Gastroesophageal sphincter (tissue), 3 donors: Measurements from ENCODE around the gene CNTRL.

Experiments used
- EP300 ChIP-seq: sonication (generic); formaldehyde crosslinking; IDR thresholded peaks from one replicate; pipeline ENCODE4 v1.6.1; 2017; ENCODE audit warnings: antibody characterized with exemption, mild to moderate bottlenecking
- POLR2A ChIP-seq, 2 donors: fragments of 450-650 bp; IDR thresholded peaks; one replicate each; pipeline ENCODE4 v1.6.1; 2017; ENCODE audit warnings: antibody characterized with exemption in 2 of 2, mild to moderate bottlenecking in 2 of 2, moderate library complexity in 1 of 2
- POLR2AphosphoS5 ChIP-seq: sonication (generic); formaldehyde crosslinking; IDR thresholded peaks from one replicate; pipeline ENCODE4 v1.6.1; 2017; ENCODE audit warnings: antibody characterized with exemption
- TF ChIP-seq, protein P1 (sequence below), 4 experiments: fragments of 200-600 bp in 2 of 4; fragments of 450-650 bp in 2 of 4; sonication (generic) in 1 of 4; IDR thresholded peaks; one replicate each; pipeline ENCODE4 v1.5.1; 2017 to 2019; ENCODE audit warnings: antibody characterized with exemption in 4 of 4, mild to moderate bottlenecking in 2 of 4, moderate library complexity in 2 of 4

DNA sequence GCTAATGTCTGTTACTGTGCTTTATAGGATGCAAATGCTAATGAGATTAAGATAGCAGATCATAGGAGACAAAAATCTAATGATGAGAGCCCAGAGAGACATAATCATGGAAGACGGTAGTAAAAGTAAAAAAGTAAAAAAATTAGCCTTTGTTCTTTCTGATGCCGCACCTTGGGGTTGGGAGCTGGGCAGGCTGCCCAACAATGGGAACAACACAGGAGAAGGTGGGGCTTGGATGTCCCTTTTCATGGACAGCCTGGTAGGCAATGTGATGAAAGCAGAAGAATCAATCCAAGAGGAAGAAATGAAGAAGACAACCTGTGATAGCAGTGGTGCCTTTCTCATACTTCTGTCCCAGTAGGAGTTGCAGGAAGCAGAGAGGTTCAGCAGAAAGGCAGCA lies 69.7 kb downstream of the CNTRL start:
- TF ChIP-seq POLR2A (IDR thresholded peaks at IDR 0.05) (no peak), POLR2AphosphoS5 (no peak), EP300 (no peak)
- TF ChIP-seq, protein P1, sequence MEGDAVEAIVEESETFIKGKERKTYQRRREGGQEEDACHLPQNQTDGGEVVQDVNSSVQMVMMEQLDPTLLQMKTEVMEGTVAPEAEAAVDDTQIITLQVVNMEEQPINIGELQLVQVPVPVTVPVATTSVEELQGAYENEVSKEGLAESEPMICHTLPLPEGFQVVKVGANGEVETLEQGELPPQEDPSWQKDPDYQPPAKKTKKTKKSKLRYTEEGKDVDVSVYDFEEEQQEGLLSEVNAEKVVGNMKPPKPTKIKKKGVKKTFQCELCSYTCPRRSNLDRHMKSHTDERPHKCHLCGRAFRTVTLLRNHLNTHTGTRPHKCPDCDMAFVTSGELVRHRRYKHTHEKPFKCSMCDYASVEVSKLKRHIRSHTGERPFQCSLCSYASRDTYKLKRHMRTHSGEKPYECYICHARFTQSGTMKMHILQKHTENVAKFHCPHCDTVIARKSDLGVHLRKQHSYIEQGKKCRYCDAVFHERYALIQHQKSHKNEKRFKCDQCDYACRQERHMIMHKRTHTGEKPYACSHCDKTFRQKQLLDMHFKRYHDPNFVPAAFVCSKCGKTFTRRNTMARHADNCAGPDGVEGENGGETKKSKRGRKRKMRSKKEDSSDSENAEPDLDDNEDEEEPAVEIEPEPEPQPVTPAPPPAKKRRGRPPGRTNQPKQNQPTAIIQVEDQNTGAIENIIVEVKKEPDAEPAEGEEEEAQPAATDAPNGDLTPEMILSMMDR (IDR thresholded peaks at IDR 0.05): no peak
